Activated CD4-positive, alpha-beta T cell treated with anti-CD3 and anti-CD28 coated beads, Interleukin-2, Interleukin-4, amounts not matched to agents 100 ng/mL and 50 ng/mL, durations not matched to agents 16 hours and 8 hours (primary cell): ENCODE results near the gene TRAPPC11.
"Not testable (repeated sequence)": the region's sequence is repeated elsewhere in the genome, so short reads cannot be mapped to it uniquely, and the experiment has no call there.

ENCODE experiments used
- DNase-seq: peaks from one replicate; pipeline ENCODE4 v3.0.0-alpha.2; 2020; ENCODE audit warnings: low spot score

Gene TRAPPC11

DNA sequence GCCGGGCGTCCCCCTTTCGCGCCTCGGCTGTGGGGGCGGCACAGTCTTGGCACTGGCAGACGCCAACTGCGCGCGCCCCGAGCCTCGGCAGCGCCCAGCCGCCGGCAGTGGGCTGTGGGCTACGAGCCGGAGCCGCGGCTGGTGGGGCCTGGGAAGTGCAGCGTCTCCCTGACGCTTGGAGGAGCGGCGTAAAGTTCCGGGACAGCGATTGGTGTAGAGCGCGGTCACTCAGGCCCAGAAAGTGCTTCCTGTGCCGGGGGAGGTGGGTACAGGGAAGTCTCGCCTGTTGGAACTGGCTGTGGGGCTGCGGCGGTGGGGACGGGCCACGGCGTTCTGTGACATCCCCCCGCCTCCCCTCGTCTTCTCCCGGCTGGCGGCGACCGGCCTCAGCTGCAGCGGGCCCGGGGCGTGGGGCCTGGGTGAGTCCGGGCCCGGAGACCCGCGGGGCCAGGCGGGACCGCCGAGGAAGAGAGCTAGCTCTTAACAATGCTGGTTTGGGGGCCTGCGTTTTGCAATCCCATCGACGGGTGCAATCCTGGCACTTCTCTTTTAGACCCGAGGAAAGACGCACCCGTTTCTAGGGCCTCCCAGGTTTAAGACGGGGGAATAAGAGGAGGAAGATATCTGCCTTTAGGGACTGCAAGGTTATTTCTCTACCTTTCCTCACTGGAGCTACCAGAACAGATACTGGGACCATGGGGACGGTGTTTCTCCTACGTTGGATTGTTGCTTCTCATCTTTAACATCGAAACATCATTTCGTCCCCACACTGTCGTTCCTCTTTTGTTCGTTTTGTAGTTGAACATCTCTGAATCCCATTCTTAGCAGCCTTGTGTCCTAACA lies at the start of gene TRAPPC11, which contains the start of gene RWDD4:
TSS of gene TRAPPC11 (plus strand) at position 265 of the 843 bp plus-strand sequence. CDS start 4,575 bp downstream, outside the sequence.
TSS of gene RWDD4 (minus strand) at position 157 of the 843 bp plus-strand sequence. CDS start 233 bp downstream, outside the sequence.
- peak; percentile 97 for DNase-seq

DNA sequence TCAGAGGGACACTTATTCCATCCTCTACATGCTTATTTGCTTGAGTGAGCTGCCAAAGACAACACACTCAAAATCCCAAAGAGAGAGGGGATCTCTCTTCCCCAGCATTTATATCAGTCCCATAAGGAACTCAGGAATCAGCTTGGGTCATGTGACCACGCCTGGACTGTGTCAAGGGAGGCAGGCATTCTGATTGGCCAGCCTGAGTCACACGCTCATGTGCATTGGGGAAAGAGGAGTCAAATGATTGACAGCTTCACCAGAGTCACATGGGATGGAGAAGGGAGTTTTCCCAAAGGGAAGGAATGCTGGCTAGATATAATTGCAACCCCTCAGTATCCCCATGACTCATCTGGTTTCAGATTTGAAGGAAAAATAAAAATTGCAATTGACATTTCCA lies 49.1 kb upstream of the TRAPPC11 start:
- DNase-seq = no peak

- DNase-seq = no peak
Measured at GRCh38 chr4:183610613-183611012, 48.5 kb upstream of the TRAPPC11 start.

- no peak for DNase-seq
Measured at GRCh38 chr4:183611210-183611830, 47.8 kb upstream of the TRAPPC11 start.

DNA sequence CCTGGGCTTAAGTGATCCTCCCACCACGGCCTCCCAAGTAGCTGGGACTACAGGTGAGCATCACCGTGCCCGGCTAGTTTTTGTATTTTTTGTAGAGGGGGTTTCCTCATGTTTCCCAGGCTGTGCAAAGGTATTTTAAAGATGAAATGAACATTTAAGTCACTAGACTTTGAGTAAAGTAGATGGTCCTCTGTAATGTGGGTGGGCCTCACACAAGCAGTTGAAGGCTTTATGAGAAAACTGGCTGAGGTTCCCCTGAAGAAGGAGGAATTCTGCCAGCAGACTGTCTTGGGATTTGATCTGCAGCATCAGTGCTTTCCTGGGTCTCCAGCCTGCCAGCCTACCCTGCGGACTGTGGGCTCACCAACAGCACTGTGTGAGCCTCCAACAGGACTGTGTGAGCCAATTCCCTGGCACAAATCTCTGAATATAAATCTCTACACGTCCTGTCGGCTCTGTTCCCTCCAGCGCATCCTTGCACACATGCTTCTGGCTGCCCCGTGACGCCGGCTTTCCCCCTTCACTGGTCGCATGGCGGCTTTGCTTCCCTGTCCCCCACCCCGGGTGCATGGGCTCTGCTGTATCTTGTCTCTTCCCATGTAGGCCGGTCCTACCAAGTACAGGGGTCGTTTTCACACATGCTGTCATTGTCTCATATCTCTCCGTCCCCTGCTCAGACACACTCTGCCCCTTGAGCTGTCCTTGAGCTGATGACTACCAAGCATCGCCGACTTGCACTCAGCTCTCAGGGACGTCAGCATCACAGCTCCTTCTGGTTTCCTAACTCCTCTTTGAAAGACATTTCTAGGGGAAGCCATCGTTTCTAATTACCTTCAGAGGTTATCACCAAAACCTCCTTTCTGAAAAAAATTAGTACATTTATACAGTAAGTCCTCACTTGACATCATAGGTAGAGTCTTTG lies 46.5 kb upstream of the TRAPPC11 start:
- no peak for DNase-seq

DNA sequence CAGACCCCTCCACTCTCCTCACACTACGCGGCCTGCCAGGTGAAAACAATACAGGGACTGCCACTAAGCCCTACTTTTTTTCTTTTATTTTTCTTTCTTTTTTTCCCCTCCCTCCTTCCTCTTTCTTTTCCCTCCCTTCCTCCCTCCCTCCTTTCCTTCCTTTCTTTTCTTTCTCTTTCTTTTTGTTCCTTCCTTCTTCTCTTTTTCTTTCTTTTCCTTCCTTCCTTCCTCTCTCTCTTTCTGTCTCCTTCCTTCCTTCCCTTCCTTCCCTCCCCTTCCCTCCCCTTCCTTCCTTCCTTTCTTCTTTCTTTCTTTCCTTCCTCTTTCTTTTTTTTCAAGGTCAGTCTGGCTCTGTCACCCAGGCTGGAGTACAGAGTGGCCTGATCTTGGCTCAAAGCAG lies 42.0 kb upstream of the TRAPPC11 start:
- no peak for DNase-seq

- no peak for DNase-seq
Measured at GRCh38 chr4:183618681-183619080, 40.4 kb upstream of the TRAPPC11 start.

DNA sequence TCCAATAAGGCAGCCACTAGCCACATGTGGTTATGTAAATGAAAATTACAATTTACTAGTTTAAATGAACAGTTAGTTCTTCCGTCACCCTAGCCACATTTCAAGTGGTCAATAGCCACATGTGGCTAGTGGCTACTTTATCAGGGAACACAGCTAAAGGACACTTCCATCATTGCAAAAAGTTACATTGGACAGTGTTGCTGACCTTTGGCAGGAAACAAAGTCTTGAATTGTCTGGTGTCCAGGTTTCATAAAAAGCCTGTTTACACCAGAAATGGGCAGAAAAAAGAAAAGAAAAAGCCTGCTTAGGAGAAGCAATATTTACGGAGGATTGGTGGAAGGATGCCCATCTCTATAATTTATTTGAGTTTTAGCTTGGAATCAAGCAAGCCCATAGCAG lies 38.7 kb upstream of the TRAPPC11 start:
- DNase-seq = no peak

GRCh38 chr4:183621875-183622274 lies 37.2 kb upstream of the TRAPPC11 start:
- DNase-seq = no peak

GRCh38 chr4:183624548-183624947 lies 34.5 kb upstream of the TRAPPC11 start:
- DNase-seq = no peak

GRCh38 chr4:183626168-183626567 lies 32.9 kb upstream of the TRAPPC11 start:
- DNase-seq = no peak

- DNase-seq = not testable (repeated sequence)
Measured at GRCh38 chr4:183627286-183627685, 31.8 kb upstream of the TRAPPC11 start.

DNA sequence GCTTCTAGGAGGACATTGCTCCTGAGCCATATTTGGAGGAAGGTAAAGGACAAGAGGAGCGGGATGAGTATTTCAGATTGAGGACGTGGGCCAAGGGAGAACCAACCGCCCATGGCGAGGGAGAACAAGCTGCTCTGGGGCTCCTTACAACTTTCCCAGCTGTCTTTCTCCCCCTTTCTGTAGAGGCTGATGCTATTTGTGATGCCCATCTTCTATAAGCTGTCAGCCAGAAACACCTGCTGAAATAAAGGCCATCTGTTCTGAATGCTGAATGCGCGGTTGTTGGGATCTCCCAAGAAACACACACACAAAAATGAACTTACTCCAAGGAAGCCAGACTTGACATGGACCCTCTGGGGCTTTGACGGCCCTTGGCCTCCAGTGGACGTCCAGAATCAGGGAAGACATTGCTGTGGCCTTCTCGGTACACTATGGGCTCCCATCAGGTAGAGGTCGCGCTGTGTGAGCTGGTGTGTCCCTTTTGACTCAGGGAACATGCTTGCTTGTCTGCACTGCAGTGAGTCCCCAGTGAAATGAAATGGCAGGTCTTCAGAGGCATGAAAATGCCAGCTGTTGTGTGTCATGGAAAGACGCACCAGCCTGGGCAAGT lies 31.0 kb upstream of the TRAPPC11 start:
- DNase-seq = no peak

GRCh38 chr4:183631577-183632198 lies 27.4 kb upstream of the TRAPPC11 start:
- DNase-seq = no peak

DNA sequence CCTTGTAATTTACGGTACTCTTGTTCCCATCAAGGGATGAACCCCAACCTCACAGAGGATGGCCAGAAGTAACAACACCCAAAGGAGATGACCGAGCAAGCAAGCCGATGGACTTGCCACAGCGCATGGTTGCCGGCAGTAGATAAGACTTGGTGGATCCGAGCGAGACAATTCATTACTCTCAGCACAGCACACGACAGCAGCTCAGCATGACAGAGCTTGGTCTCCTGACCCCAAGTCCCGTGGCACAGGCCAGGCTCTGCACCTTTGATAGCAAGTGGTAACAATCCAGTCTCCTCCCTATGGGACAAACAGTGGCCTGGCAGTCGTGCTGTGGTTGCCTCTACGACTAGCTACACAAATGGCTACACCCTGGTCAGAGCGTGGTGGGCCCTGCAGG lies 26.4 kb upstream of the TRAPPC11 start:
- no peak for DNase-seq

GRCh38 chr4:183633476-183634400 lies 25.4 kb upstream of the TRAPPC11 start:
- DNase-seq = peak; percentile 9

- no peak for DNase-seq
Measured at GRCh38 chr4:183635321-183635720, 23.8 kb upstream of the TRAPPC11 start.

DNA sequence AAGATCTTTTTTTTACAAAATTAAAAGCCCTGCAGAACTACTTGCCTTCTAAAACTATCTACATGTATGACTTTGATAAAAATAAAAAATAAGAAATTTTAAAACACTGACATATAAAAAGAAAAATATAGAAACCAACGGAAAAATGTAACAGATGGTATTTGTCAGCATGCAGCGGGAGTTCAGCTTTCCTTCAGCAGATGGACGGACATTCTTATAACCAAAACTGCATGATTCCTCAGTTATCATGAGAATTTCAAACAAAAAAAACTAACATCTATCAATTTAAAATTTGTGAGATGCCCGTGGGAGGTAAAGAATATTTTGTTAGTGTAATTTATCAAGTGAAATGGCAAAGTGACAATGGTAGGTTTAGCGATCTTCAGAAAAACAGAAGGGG lies 23.4 kb upstream of the TRAPPC11 start:
- no peak for DNase-seq

- DNase-seq = no peak
Measured at GRCh38 chr4:183636503-183636902, 22.6 kb upstream of the TRAPPC11 start.

DNA sequence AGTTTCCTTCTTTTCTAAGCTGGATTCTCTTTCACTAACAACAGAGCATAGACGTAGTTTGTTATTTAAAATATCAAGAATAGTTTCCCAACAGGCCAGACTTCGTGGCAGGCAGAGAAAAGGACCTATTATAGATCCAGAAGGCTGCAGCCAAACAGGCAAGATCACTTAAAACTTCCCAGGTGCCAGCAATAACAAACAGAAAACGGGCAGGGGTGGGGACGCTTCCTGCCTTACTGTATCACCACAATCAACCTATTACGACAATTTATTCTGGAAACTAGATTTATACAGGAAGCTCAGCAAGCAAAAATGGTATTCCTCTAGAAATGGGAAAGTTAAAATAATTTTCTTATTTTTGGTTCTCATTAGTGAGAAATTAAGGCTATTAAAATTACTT lies 22.2 kb upstream of the TRAPPC11 start:
- no peak for DNase-seq
